Mesenchymal stem cell (in vitro differentiated cells and primary cell): ENCODE data around the gene JADE3.

ENCODE experiments used
- DNase-seq: peaks from one replicate; pipeline ENCODE4 v3.0.0-alpha.2; 2013
- H2AFZ ChIP-seq: one replicate; pipeline ENCODE4 v1.6.1; 2013; ENCODE audit warnings: low read depth, mild to moderate bottlenecking, control low read depth, inconsistent platforms, low read length, moderate library complexity
- H2AK5ac ChIP-seq: 2 replicates; pipeline ENCODE4 v1.6.1; 2013; ENCODE audit warnings: low read length, moderate library complexity, mild to moderate bottlenecking, inconsistent platforms; ENCODE audit not compliant: severe bottlenecking
- H2BK120ac ChIP-seq: one replicate; pipeline ENCODE4 v1.6.1; 2013; ENCODE audit warnings: low read depth, mild to moderate bottlenecking, inconsistent platforms, low read length, moderate library complexity
- H2BK12ac ChIP-seq, 2 experiments: one replicate each; pipeline ENCODE4 v1.6.1; 2013; ENCODE audit warnings: inconsistent platforms in 2 of 2, low read length in 2 of 2, mild to moderate bottlenecking in 2 of 2, moderate library complexity in 2 of 2, control low read depth in 1 of 2
- H2BK15ac ChIP-seq: one replicate; pipeline ENCODE4 v1.6.1; 2013; ENCODE audit warnings: mild to moderate bottlenecking, low read depth, inconsistent platforms; ENCODE audit not compliant: poor library complexity, severe bottlenecking
- H2BK5ac ChIP-seq: 2 replicates; pipeline ENCODE4 v1.6.1; 2013; ENCODE audit warnings: low read depth, mild to moderate bottlenecking, low read length, control low read depth, inconsistent platforms; ENCODE audit not compliant: poor library complexity, severe bottlenecking
- H3K14ac ChIP-seq, 2 experiments: one replicate each; pipeline ENCODE4 v1.6.1; 2013; ENCODE audit warnings: inconsistent platforms in 2 of 2, low read length in 2 of 2, control low read depth in 1 of 2, mild to moderate bottlenecking in 1 of 2, moderate library complexity in 1 of 2
- H3K18ac ChIP-seq, 2 experiments: one replicate each; pipeline ENCODE4 v1.6.1; 2013; ENCODE audit warnings: inconsistent platforms in 2 of 2, low read length in 2 of 2, control low read depth in 1 of 2, low read depth in 1 of 2, mild to moderate bottlenecking in 1 of 2
- H3K23ac ChIP-seq, 2 experiments: one replicate each; pipeline ENCODE4 v1.6.1; 2013; ENCODE audit warnings: inconsistent platforms in 2 of 2, low read length in 2 of 2, mild to moderate bottlenecking in 2 of 2, moderate library complexity in 2 of 2, control low read depth in 1 of 2
- H3K27ac ChIP-seq: 2 replicates; pipeline ENCODE4 v1.5.1; 2013; ENCODE audit warnings: mild to moderate bottlenecking, moderate library complexity, low read length, control low read depth, inconsistent platforms; ENCODE audit not compliant: poor library complexity, severe bottlenecking
- H3K27me3 ChIP-seq, 2 experiments: 2 replicates each; pipeline versions ENCODE4 v1.6.1 to v1.7.0; 2013; ENCODE audit warnings: low read length in 2 of 2, mild to moderate bottlenecking in 2 of 2, moderate library complexity in 2 of 2, control low read depth in 1 of 2, inconsistent platforms in 1 of 2; ENCODE audit not compliant: control insufficient read depth in 1 of 2, insufficient read depth in 1 of 2
- H3K36me3 ChIP-seq, 2 experiments: 2 replicates each; pipeline versions ENCODE4 v1.6.1 to v1.7.0; 2013; ENCODE audit warnings: low read length in 2 of 2, control low read depth in 1 of 2, inconsistent platforms in 1 of 2, low read depth in 1 of 2, mild to moderate bottlenecking in 1 of 2; ENCODE audit not compliant: insufficient read depth in 2 of 2, control insufficient read depth in 1 of 2
- H3K4ac ChIP-seq, 2 experiments: one replicate each; pipeline ENCODE4 v1.6.1; 2013; ENCODE audit warnings: inconsistent platforms in 2 of 2, low read length in 2 of 2, mild to moderate bottlenecking in 2 of 2, moderate library complexity in 2 of 2, control low read depth in 1 of 2, low read depth in 1 of 2
- H3K4me1 ChIP-seq: 2 replicates; pipeline ENCODE4 v1.6.1; 2013; ENCODE audit warnings: low read depth, low read length, control low read depth; ENCODE audit not compliant: control insufficient read depth, insufficient read depth
- H3K4me2 ChIP-seq: 2 replicates; pipeline ENCODE4 v1.6.1; 2013; ENCODE audit warnings: low read length, mild to moderate bottlenecking, inconsistent platforms; ENCODE audit not compliant: poor library complexity, severe bottlenecking
- H3K4me3 ChIP-seq, 2 experiments: 2 replicates each; pipeline versions ENCODE4 v1.5.1 to v1.7.0; 2013; ENCODE audit warnings: low read length in 2 of 2, mild to moderate bottlenecking in 2 of 2, control low read depth in 1 of 2, low read depth in 1 of 2; ENCODE audit not compliant: insufficient read depth in 1 of 2
- H3K79me1 ChIP-seq: replicated peaks from 2 replicates; pipeline ENCODE4 v1.6.1; 2013; ENCODE audit warnings: mild to moderate bottlenecking, control low read depth, low read length, inconsistent platforms; ENCODE audit not compliant: poor library complexity, severe bottlenecking
- H3K9ac ChIP-seq: 2 replicates; pipeline ENCODE4 v1.7.0; 2013; ENCODE audit warnings: mild to moderate bottlenecking, low read length, moderate library complexity
- H3K9me3 ChIP-seq: 2 replicates; pipeline ENCODE4 v1.7.0; 2013; ENCODE audit warnings: mild to moderate bottlenecking, low read length; ENCODE audit not compliant: control insufficient read depth
- H4K8ac ChIP-seq: one replicate; pipeline ENCODE4 v1.6.1; 2013; ENCODE audit warnings: inconsistent platforms, mild to moderate bottlenecking, low read length, moderate library complexity
- H4K91ac ChIP-seq: one replicate; pipeline ENCODE4 v1.6.1; 2013; ENCODE audit warnings: mild to moderate bottlenecking, low read length, inconsistent platforms
- WGBS: methylation state at CpG from one replicate; pipeline ENCODE4 v1.1.7; 2013; ENCODE audit warnings: mixed read lengths; 5-methylcytosine and 5-hydroxymethylcytosine counted together

The JADE3 gene

DNA sequence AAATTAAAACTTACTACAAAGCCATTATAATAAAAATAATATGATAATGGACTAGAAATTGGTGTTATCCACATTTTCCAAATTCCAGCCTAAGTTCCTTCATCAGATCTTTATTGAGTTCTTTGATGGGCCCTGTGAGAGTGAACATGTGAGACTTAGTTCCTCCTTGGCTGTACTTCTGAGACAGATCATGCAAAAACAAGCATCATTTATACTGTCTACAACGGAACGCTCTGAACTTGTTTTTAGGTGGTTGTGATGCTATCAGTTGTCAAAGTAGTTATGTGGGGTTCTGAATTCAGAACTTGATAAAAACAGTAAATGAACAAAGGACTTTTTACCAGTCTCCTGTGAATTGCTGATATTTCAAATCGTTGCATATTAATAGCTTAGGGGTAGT lies 48.9 kb downstream of the JADE3 start:
- no peak overlapping the region for H3K9ac ChIP-seq
- H3K4me1 ChIP-seq: peaks cover 3% of the 10 kb centered on the region
- H2AFZ ChIP-seq: no peak overlapping the region
- H2BK12ac ChIP-seq: no peak overlapping the region
- peaks cover 2% of the 10 kb centered on the region for H3K79me1 ChIP-seq
- no peak overlapping the region for H3K4ac ChIP-seq
- no peak overlapping the region for H2BK15ac ChIP-seq
- no peak overlapping the region for H3K4me2 ChIP-seq
- WGBS: no CpG with 5 or more reads among the region's 3 CpGs
- H3K36me3 ChIP-seq: no peaks in the 10 kb centered on the region
- H3K18ac ChIP-seq: no peak overlapping the region
- no peak overlapping the region for H3K4me3 ChIP-seq
- H3K27ac ChIP-seq: no peak overlapping the region
- H2AK5ac ChIP-seq: no peak overlapping the region
- H2BK120ac ChIP-seq: no peak overlapping the region
- H2BK5ac ChIP-seq: no peak overlapping the region
- no peak overlapping the region for H3K14ac ChIP-seq
- no peak overlapping the region for H3K23ac ChIP-seq
- no peaks in the 10 kb centered on the region for H3K9me3 ChIP-seq
- no peak for DNase-seq
- no peak overlapping the region for H4K8ac ChIP-seq
- H4K91ac ChIP-seq: no peak overlapping the region
- peaks cover 0 to 16% of the 10 kb centered on the region in 2 experiments for H3K27me3 ChIP-seq

DNA sequence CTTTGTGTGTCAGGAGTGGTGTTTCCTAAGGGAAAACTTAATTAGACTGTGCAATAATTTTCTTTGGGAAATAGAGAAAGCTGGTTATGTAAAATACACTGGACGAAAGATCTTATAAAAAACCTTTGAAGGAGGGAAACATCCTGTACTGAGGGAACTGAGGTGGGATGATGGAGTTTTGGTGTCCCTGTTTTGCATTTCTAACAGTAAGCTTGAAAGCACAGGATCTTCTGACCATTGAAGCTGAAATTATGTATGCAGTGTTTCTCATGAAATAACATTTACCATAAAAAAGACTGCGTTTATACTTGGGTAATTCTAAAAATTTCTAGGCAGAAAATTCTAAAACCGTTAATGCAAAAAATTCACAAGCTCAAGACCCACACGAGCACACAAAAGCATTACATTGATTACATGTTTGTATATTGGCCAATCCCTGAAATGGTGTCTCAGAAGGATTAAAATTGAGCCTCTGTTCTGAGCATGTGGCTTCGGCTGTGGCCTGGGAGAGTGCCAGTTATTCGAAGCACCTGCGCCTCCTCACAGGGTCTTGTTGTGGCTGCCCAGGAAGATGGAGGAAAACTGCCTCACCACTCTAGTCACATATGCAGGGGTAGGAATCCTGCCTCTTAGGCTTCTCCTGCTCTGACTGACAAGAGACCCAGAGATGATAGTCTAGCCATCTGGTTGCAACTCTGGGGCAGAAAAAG lies 49.5 kb downstream of the JADE3 start:
- no peak overlapping the region for H3K23ac ChIP-seq
- no peak overlapping the region for H3K4me2 ChIP-seq
- H3K27me3 ChIP-seq: peaks cover 0 to 16% of the 10 kb centered on the region in 2 experiments
- H3K14ac ChIP-seq: no peak overlapping the region
- H3K4me3 ChIP-seq: no peak overlapping the region
- no peak overlapping the region for H3K9ac ChIP-seq
- no peak overlapping the region for H3K27ac ChIP-seq
- no peak overlapping the region for H3K18ac ChIP-seq
- 94% methylated on average over 4 of the region's 7 CpGs for WGBS
- no peak for DNase-seq
- no peak overlapping the region for H2BK5ac ChIP-seq
- H3K9me3 ChIP-seq: no peaks in the 10 kb centered on the region
- H3K4ac ChIP-seq: no peak overlapping the region
- H3K79me1 ChIP-seq: peaks cover 2% of the 10 kb centered on the region
- no peaks in the 10 kb centered on the region for H3K36me3 ChIP-seq
- H2BK12ac ChIP-seq: no peak overlapping the region
- no peak overlapping the region for H2AFZ ChIP-seq
- no peak overlapping the region for H2BK15ac ChIP-seq
- no peak overlapping the region for H2AK5ac ChIP-seq
- H4K8ac ChIP-seq: no peak overlapping the region
- no peak overlapping the region for H4K91ac ChIP-seq
- no peak overlapping the region for H2BK120ac ChIP-seq
- peaks cover 3% of the 10 kb centered on the region for H3K4me1 ChIP-seq

DNA sequence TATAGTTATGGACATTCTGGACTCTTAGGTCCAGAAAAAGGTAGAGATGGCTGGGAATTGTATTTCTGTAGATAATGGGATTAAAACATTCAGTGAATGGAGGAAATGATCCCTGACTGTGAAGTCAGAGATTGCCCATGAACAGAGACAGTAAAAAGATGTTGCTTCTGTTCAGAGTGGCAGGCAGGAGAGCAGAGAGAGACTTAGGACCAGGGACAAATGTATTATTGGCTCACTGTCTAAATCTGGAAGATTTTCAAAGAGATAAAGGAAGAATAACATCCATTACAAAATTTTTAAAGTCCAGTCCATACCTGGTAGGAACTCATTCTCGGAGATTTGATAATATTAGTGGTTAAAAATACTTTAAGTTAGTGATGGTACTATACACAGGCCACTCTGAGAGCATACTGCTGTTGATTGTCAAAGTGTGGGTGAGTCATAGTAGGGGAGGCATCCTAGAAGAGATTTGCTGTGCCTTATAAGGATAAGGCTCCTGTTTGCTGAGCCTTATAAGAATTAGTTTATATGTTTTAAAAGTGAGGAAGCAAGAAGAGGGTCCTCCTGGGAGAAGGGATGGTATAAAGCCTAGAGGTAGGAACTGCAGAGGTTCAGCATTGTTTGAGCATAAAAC lies 53.0 kb downstream of the JADE3 start:
- H3K36me3 ChIP-seq: no peaks in the 10 kb centered on the region
- peaks cover under 1% of the 10 kb centered on the region for H3K79me1 ChIP-seq
- peak overlapping the region; percentile 91 for H2AK5ac ChIP-seq
- peaks cover 0 to 18% of the 10 kb centered on the region in 2 experiments for H3K27me3 ChIP-seq
- H3K18ac ChIP-seq: no peak overlapping the region
- H4K91ac ChIP-seq: no peak overlapping the region
- H2BK15ac ChIP-seq: no peak overlapping the region
- no peak overlapping the region for H4K8ac ChIP-seq
- DNase-seq: peak; percentile 69
- H3K4ac ChIP-seq: no peak overlapping the region
- H3K27ac ChIP-seq: peak overlapping the region; percentile 75
- no peak overlapping the region for H2BK5ac ChIP-seq
- no peak overlapping the region for H3K4me3 ChIP-seq
- H2AFZ ChIP-seq: no peak overlapping the region
- H3K9me3 ChIP-seq: no peaks in the 10 kb centered on the region
- H3K4me1 ChIP-seq: peaks cover 3% of the 10 kb centered on the region
- H3K14ac ChIP-seq: no peak overlapping the region
- 0% methylated on average over 1 of the region's 1 CpG for WGBS
- no peak overlapping the region for H3K23ac ChIP-seq
- H2BK12ac ChIP-seq: no peak overlapping the region
- no peak overlapping the region for H2BK120ac ChIP-seq
- no peak overlapping the region for H3K9ac ChIP-seq
- no peak overlapping the region for H3K4me2 ChIP-seq

GRCh38 chrX:46967547-46967946 lies 55.3 kb downstream of the JADE3 start:
- no peak for DNase-seq
- H2AK5ac ChIP-seq: no peak overlapping the region
- no peak overlapping the region for H3K4ac ChIP-seq
- no peaks in the 10 kb centered on the region for H3K9me3 ChIP-seq
- no peak overlapping the region for H2BK15ac ChIP-seq
- H3K36me3 ChIP-seq: no peaks in the 10 kb centered on the region
- no peak overlapping the region for H4K91ac ChIP-seq
- no peak overlapping the region for H2BK5ac ChIP-seq
- peaks cover 6% of the 10 kb centered on the region for H3K4me1 ChIP-seq
- no peak overlapping the region for H3K14ac ChIP-seq
- no peak overlapping the region for H2BK120ac ChIP-seq
- peak overlapping the region; percentile 77 for H3K27ac ChIP-seq
- no peak overlapping the region for H3K18ac ChIP-seq
- H3K27me3 ChIP-seq: peaks cover 0 to 18% of the 10 kb centered on the region in 2 experiments
- H2BK12ac ChIP-seq: no peak overlapping the region
- H3K23ac ChIP-seq: no peak overlapping the region
- H2AFZ ChIP-seq: no peak overlapping the region
- H3K4me2 ChIP-seq: no peak overlapping the region
- no peak overlapping the region for H3K4me3 ChIP-seq
- 93% methylated on average over 3 of the region's 4 CpGs for WGBS
- no peak overlapping the region for H4K8ac ChIP-seq
- no peak overlapping the region for H3K9ac ChIP-seq
- H3K79me1 ChIP-seq: peaks cover 3% of the 10 kb centered on the region
